ENCODE data around the gene REEP2.

- TF ChIP-seq CTCF (IDR thresholded peaks at IDR 0.05; ENCODE audit: insufficient read depth, low read depth, low read length) (no peak), EZH2 (IDR thresholded peaks at IDR 0.05; ENCODE audit: insufficient read depth, low read length) (no peak)
Measured at GRCh38 chr5:138488481-138488945, 49.7 kb downstream of the REEP2 start.
